HL-60/S4 (cell line): ENCODE measurements around the gene FLOT1.

Experiments used
- in situ Hi-C: fragments of 300-500 bp; cut with MboI; formaldehyde crosslinking; loops from 2 replicates; pipeline ENCODE4 v1.14.3; 2022; ENCODE audit warnings: low sequenced_read_pairs

FLOT1 gene

GRCh38 chr6:30747902-30748769 lies 5.6 kb upstream of the FLOT1 start:
- in situ Hi-C loops = loop anchor here (10.0 kb wide), 1 partner anchor 77 kb away; no protein-coding TSS in a partner anchor

GRCh38 chr6:30747300-30747687 lies 4.8 kb upstream of the FLOT1 start:
- in situ Hi-C loops = loop anchor here (10.0 kb wide), 1 partner anchor 78 kb away; no protein-coding TSS in a partner anchor

- in situ Hi-C loops = loop anchor here (10.0 kb wide), 1 partner anchor 81 kb away; no protein-coding TSS in a partner anchor
Measured at GRCh38 chr6:30744054-30744805, 1.7 kb upstream of the FLOT1 start, which contains the start of gene IER3. IER3 (minus strand) TSS chr6:30744547; CDS start chr6:30744518, 29 bp downstream.

- in situ Hi-C loops = loop anchor here (10.0 kb wide), 1 partner anchor 81 kb away; no protein-coding TSS in a partner anchor
Measured at GRCh38 chr6:30743099-30744053, 889 bp upstream of the FLOT1 start.

- in situ Hi-C loops = loop anchor here (10.0 kb wide), 1 partner anchor 83 kb away; no protein-coding TSS in a partner anchor
Measured at GRCh38 chr6:30741789-30742315, 635 bp downstream of the FLOT1 start.

GRCh38 chr6:30741063-30741779 lies 1.3 kb downstream of the FLOT1 start:
- in situ Hi-C loops = loop anchor here (10.0 kb wide), 1 partner anchor 84 kb away; no protein-coding TSS in a partner anchor

- in situ Hi-C loops = loop anchor here (10.0 kb wide), 1 partner anchor 84 kb away; no protein-coding TSS in a partner anchor
Measured at GRCh38 chr6:30740540-30740870, 2.0 kb downstream of the FLOT1 start.

GRCh38 chr6:30738532-30738931 lies 4.0 kb downstream of the FLOT1 start:
- in situ Hi-C loops = loop anchor here (10.0 kb wide), 2 partner anchors 136 to 254 kb away; partner anchors contain the start of gene HLA-E

- in situ Hi-C loops = loop anchor here (10.0 kb wide), 2 partner anchors 139 to 251 kb away; partner anchors contain the start of gene HLA-E
Measured at GRCh38 chr6:30735668-30736314, 6.7 kb downstream of the FLOT1 start.

- in situ Hi-C loops = loop anchor here (10.0 kb wide), 2 partner anchors 142 to 248 kb away; partner anchors contain the start of gene HLA-E
Measured at GRCh38 chr6:30732237-30732943, 10.1 kb downstream of the FLOT1 start.

- in situ Hi-C loops = loop anchor here (10.0 kb wide), 2 partner anchors 144 to 246 kb away; partner anchors contain the start of gene HLA-E
Measured at GRCh38 chr6:30730601-30731435, 11.7 kb downstream of the FLOT1 start.

GRCh38 chr6:30727920-30728553 lies 14.4 kb downstream of the FLOT1 start:
- in situ Hi-C loops = loop anchor here (10.0 kb wide), 1 partner anchor 183 kb away; no protein-coding TSS in a partner anchor

GRCh38 chr6:30726506-30727413 lies 15.7 kb downstream of the FLOT1 start:
- in situ Hi-C loops = loop anchor here (10.0 kb wide), 1 partner anchor 182 kb away; no protein-coding TSS in a partner anchor

- in situ Hi-C loops = loop anchor here (10.0 kb wide), 1 partner anchor 181 kb away; no protein-coding TSS in a partner anchor
Measured at GRCh38 chr6:30725713-30726505, 16.6 kb downstream of the FLOT1 start.
